Hematopoietic multipotent progenitor cell treated with erythropoietin and hydrocortisone succinate and interleukin-3 and kit ligand, for 17 days (in vitro differentiated cells): Measurements from ENCODE around the gene TRIM61.
"Not testable (repeated sequence)": the region's sequence is repeated elsewhere in the genome, so short reads cannot be mapped to it uniquely, and the experiment has no call there.

Experiments
- DNase-seq: peaks from one replicate; pipeline ENCODE4 v3.0.0-alpha.2; 2015; ENCODE audit warnings: low spot score

The TRIM61 gene

GRCh38 chr4:164977243-164978164 is at the start of gene TRIM61:
Gene TRIM61 (minus strand): TSS chr4:164977657. CDS start chr4:164970002, 7,655 bp downstream.
- DNase-seq: no peak

- not testable (repeated sequence) for DNase-seq
Observed at GRCh38 chr4:165025782-165026181, 48.3 kb upstream of the TRIM61 start.

- DNase-seq: not testable (repeated sequence)
Observed at GRCh38 chr4:165019995-165020394, 42.5 kb upstream of the TRIM61 start.

GRCh38 chr4:165016971-165017370 is 39.5 kb upstream of the TRIM61 start:
- no peak for DNase-seq

- no peak for DNase-seq
Observed at GRCh38 chr4:165013691-165014090, 36.2 kb upstream of the TRIM61 start.

GRCh38 chr4:165011403-165011802 is 33.9 kb upstream of the TRIM61 start:
- no peak for DNase-seq

- no peak for DNase-seq
Observed at GRCh38 chr4:165010991-165011390, 33.5 kb upstream of the TRIM61 start.

GRCh38 chr4:165010487-165010886 is 33.0 kb upstream of the TRIM61 start:
- DNase-seq: no peak

GRCh38 chr4:165009493-165010227 is 32.2 kb upstream of the TRIM61 start:
- no peak for DNase-seq

GRCh38 chr4:165006886-165007285 is 29.4 kb upstream of the TRIM61 start:
- DNase-seq: no peak

- DNase-seq: no peak
Observed at GRCh38 chr4:165006456-165006855, 29.0 kb upstream of the TRIM61 start.

- no peak for DNase-seq
Observed at GRCh38 chr4:165005352-165005925, 28.0 kb upstream of the TRIM61 start.

- DNase-seq: not testable (repeated sequence)
Observed at GRCh38 chr4:165001957-165002356, 24.5 kb upstream of the TRIM61 start.

- not testable (repeated sequence) for DNase-seq
Observed at GRCh38 chr4:164998526-164999080, 21.1 kb upstream of the TRIM61 start.

GRCh38 chr4:164997941-164998340 is 20.5 kb upstream of the TRIM61 start:
- no peak for DNase-seq

GRCh38 chr4:164997324-164997723 is 19.9 kb upstream of the TRIM61 start:
- peak; percentile 74 for DNase-seq

GRCh38 chr4:164996123-164996522 is 18.7 kb upstream of the TRIM61 start:
- not testable (repeated sequence) for DNase-seq

GRCh38 chr4:164990786-164991185 is 13.3 kb upstream of the TRIM61 start:
- not testable (repeated sequence) for DNase-seq

- DNase-seq: no peak
Observed at GRCh38 chr4:164989471-164989870, 12.0 kb upstream of the TRIM61 start.

- DNase-seq: not testable (repeated sequence)
Observed at GRCh38 chr4:164971929-164972328, 5.5 kb downstream of the TRIM61 start.

- no peak for DNase-seq
Observed at GRCh38 chr4:164959896-164960295, 17.6 kb downstream of the TRIM61 start.

GRCh38 chr4:164959421-164959820 is 18.0 kb downstream of the TRIM61 start:
- DNase-seq: not testable (repeated sequence)
